C4-2B (cell line): ENCODE results near the gene VSTM2A.

Source experiments
- CTCF ChIP-seq: fragments of 450-650 bp; conservative IDR thresholded peaks from 2 replicates; pipeline ENCODE4 v1.5.1; 2017; ENCODE audit warnings: mild to moderate bottlenecking
- ZFX ChIP-seq: fragments of 450-650 bp; IDR thresholded peaks from 2 replicates; pipeline ENCODE4 v1.6.1; 2017

- no peak for TF ChIP-seq CTCF
- TF ChIP-seq ZFX, result no peak
Measured at GRCh38 chr7:54596747-54597146, 54.6 kb downstream of the VSTM2A start.
